Neural progenitor cell (in vitro differentiated cells): ENCODE results near the gene SCG5. TPM values are rescaled to one million over a fixed set of nuclear protein-coding genes. Genes with fewer than 3 reads are reported as not detected.

Source experiments
- DNase-seq: peaks from one replicate; pipeline ENCODE4 v3.0.0-alpha.2; 2016; ENCODE audit warnings: low spot score
- H2AFZ ChIP-seq: fragments of 200-600 bp; sonication (generic); replicated peaks from 2 replicates; pipeline ENCODE4 v1.6.1; 2016; ENCODE audit warnings: antibody characterized with exemption
- H3F3A ChIP-seq: fragments of 200-600 bp; sonication (generic); 2 replicates; pipeline ENCODE4 v1.6.1; 2016; ENCODE audit warnings: antibody characterized with exemption, low read depth
- H3K27ac ChIP-seq: fragments of 200-600 bp; sonication (generic); 2 replicates; pipeline ENCODE4 v1.5.1; 2016; ENCODE audit warnings: mild to moderate bottlenecking
- H3K27me3 ChIP-seq: fragments of 200-600 bp; sonication (generic); 2 replicates; pipeline ENCODE4 v1.6.1; 2016; ENCODE audit warnings: mild to moderate bottlenecking, moderate library complexity
- H3K36me3 ChIP-seq: fragments of 200-600 bp; sonication (generic); 2 replicates; pipeline ENCODE4 v1.5.1; 2016
- H3K4me1 ChIP-seq: fragments of 200-600 bp; sonication (generic); 2 replicates; pipeline ENCODE4 v1.6.1; 2016; ENCODE audit warnings: mixed run types
- H3K4me2 ChIP-seq: fragments of 200-600 bp; sonication (generic); 2 replicates; pipeline ENCODE4 v1.6.1; 2016
- H3K4me3 ChIP-seq: fragments of 200-600 bp; sonication (generic); 2 replicates; pipeline ENCODE4 v1.5.1; 2016
- H3K79me2 ChIP-seq: fragments of 200-600 bp; sonication (generic); 2 replicates; pipeline ENCODE4 v1.6.1; 2016; ENCODE audit warnings: low read depth
- H3K9ac ChIP-seq: fragments of 200-600 bp; sonication (generic); 2 replicates; pipeline ENCODE4 v1.6.1; 2016
- H3K9me3 ChIP-seq: fragments of 200-600 bp; sonication (generic); 2 replicates; pipeline ENCODE4 v1.5.1; 2016; ENCODE audit warnings: low read depth
- H4K20me1 ChIP-seq: fragments of 200-600 bp; sonication (generic); 2 replicates; pipeline ENCODE4 v1.6.1; 2016; ENCODE audit warnings: low read depth
- H3K27ac Mint-ChIP-seq: 3 replicates; pipeline ENCODE4 v1.8.0; 2021; ENCODE audit warnings: mixed read lengths
- H3K27me3 Mint-ChIP-seq: 2 replicates; pipeline ENCODE4 v1.8.0; 2022; ENCODE audit warnings: low read depth, mild to moderate bottlenecking, inconsistent platforms, moderate library complexity, mixed read lengths; ENCODE audit not compliant: insufficient read depth
- H3K36me3 Mint-ChIP-seq: 3 replicates; pipeline ENCODE4 v1.8.0; 2021; ENCODE audit warnings: mixed read lengths
- H3K4me1 Mint-ChIP-seq: 3 replicates; pipeline ENCODE4 v1.8.0; 2021; ENCODE audit warnings: mixed read lengths
- H3K4me3 Mint-ChIP-seq: 3 replicates; pipeline ENCODE4 v1.8.0; 2021; ENCODE audit warnings: mild to moderate bottlenecking, moderate library complexity, mixed read lengths
- H3K9me3 Mint-ChIP-seq: 3 replicates; pipeline ENCODE4 v1.8.0; 2020; ENCODE audit warnings: mixed read lengths
- CTCF ChIP-seq: fragments of 200-600 bp; sonication (generic); IDR thresholded peaks from 2 replicates; pipeline ENCODE4 v1.5.1; 2017; ENCODE audit warnings: antibody characterized with exemption, mild to moderate bottlenecking
- EZH2 ChIP-seq: fragments of 200-600 bp; sonication (generic); IDR thresholded peaks from 2 replicates; pipeline ENCODE4 v1.6.1; 2017; ENCODE audit warnings: antibody characterized with exemption, mild to moderate bottlenecking, moderate library complexity
- EZH2phosphoT487 ChIP-seq: fragments of 200-600 bp; sonication (generic); IDR thresholded peaks from 2 replicates; pipeline ENCODE4 v1.6.1; 2017; ENCODE audit warnings: antibody characterized with exemption
- total RNA-seq: library from RNA; depleted of rRNA; stranded (reverse); fragments of >200 nt; gene quantifications from 2 replicates; pipeline ENCODE4 v1.2.3, GENCODE V29; 2015; ENCODE audit warnings: low replicate concordance

The SCG5 gene
- total RNA-seq, 1 donor from 2014 or later: 101 TPM

- Histone ChIP-seq H3K27ac (no peak overlapping the region), H3K4me2 (no peak overlapping the region), H3K9me3 (no peaks in the 10 kb centered on the region), H3K27me3 (no peaks in the 10 kb centered on the region), H3K79me2 (no peaks in the 10 kb centered on the region), H2AFZ (no peak overlapping the region), H3F3A (peaks cover 18% of the 10 kb centered on the region), H3K4me1 (peaks cover 6% of the 10 kb centered on the region), H3K4me3 (no peak overlapping the region), H3K9ac (no peak overlapping the region), H3K36me3 (no peaks in the 10 kb centered on the region), H4K20me1 (no peaks in the 10 kb centered on the region)
- Mint-ChIP-seq H3K9me3 (peaks cover 6% of the 10 kb centered on the region), H3K4me1 (peaks cover 3% of the 10 kb centered on the region), H3K36me3 (peaks cover 3% of the 10 kb centered on the region), H3K27ac (no peak overlapping the region), H3K4me3 (no peak overlapping the region), H3K27me3 (no peaks in the 10 kb centered on the region)
- no peak for TF ChIP-seq EZH2
- no peak for TF ChIP-seq EZH2phosphoT487
- TF ChIP-seq CTCF: no peak
- DNase-seq: no peak
Observed at GRCh38 chr15:32700501-32701150, 59.1 kb downstream of the SCG5 start.

- no peak overlapping the region for H3K4me3 ChIP-seq
- no peaks in the 10 kb centered on the region for H3K36me3 ChIP-seq
- H3K4me2 ChIP-seq: no peak overlapping the region
- Mint-ChIP-seq H3K4me1 (peaks cover 3% of the 10 kb centered on the region), H3K27ac (no peak overlapping the region), H3K27me3 (no peaks in the 10 kb centered on the region), H3K36me3 (peaks cover 3% of the 10 kb centered on the region), H3K9me3 (peaks cover 6% of the 10 kb centered on the region), H3K4me3 (no peak overlapping the region)
- DNase-seq: no peak
- no peaks in the 10 kb centered on the region for H3K9me3 ChIP-seq
- H3K9ac ChIP-seq: no peak overlapping the region
- H3K4me1 ChIP-seq: peaks cover 6% of the 10 kb centered on the region
- H4K20me1 ChIP-seq: no peaks in the 10 kb centered on the region
- TF ChIP-seq EZH2 (no peak), EZH2phosphoT487 (no peak), CTCF (no peak)
- H3K27ac ChIP-seq: no peak overlapping the region
- no peak overlapping the region for H2AFZ ChIP-seq
- H3F3A ChIP-seq: peaks cover 18% of the 10 kb centered on the region
- no peaks in the 10 kb centered on the region for H3K79me2 ChIP-seq
- H3K27me3 ChIP-seq: no peaks in the 10 kb centered on the region
Observed at GRCh38 chr15:32701863-32702262, 60.4 kb downstream of the SCG5 start.

- Histone ChIP-seq H3K27me3 (no peaks in the 10 kb centered on the region), H3K9ac (no peak overlapping the region), H3F3A (peaks cover under 1% of the 10 kb centered on the region), H3K79me2 (no peaks in the 10 kb centered on the region), H3K27ac (no peak overlapping the region), H2AFZ (no peak overlapping the region), H3K4me2 (no peak overlapping the region), H3K36me3 (no peaks in the 10 kb centered on the region), H3K4me1 (peaks cover 6% of the 10 kb centered on the region), H3K4me3 (no peak overlapping the region), H4K20me1 (no peaks in the 10 kb centered on the region), H3K9me3 (no peaks in the 10 kb centered on the region)
- DNase-seq: no peak
- Mint-ChIP-seq H3K27me3 (peaks cover 3% of the 10 kb centered on the region), H3K4me1 (no peaks in the 10 kb centered on the region), H3K36me3 (no peaks in the 10 kb centered on the region), H3K4me3 (no peak overlapping the region), H3K9me3 (no peaks in the 10 kb centered on the region), H3K27ac (no peak overlapping the region)
- TF ChIP-seq CTCF (no peak), EZH2phosphoT487 (no peak), EZH2 (no peak)
Observed at GRCh38 chr15:32704395-32704981, 63.0 kb downstream of the SCG5 start.
